ENCODE data around the gene TOMM20L.

DNA sequence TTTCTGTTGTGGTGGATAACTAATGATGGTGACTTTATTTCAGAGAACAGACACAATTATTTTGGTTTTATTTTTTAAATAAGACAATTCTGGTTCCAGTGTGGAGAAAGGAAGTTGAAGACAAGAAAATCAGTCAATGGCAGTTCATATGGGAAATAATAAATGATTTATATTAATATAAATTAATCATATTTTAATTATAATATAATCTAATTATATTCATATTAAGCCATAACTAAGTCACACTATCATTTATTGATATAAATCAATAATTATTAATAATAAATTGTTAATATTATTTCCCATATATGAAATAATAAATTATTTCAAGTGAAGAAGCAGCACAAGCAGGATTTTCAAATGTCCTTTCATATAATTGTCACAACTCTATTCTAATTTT, 2.8 kb downstream of the TOMM20L start:
- TF ChIP-seq, protein P1, sequence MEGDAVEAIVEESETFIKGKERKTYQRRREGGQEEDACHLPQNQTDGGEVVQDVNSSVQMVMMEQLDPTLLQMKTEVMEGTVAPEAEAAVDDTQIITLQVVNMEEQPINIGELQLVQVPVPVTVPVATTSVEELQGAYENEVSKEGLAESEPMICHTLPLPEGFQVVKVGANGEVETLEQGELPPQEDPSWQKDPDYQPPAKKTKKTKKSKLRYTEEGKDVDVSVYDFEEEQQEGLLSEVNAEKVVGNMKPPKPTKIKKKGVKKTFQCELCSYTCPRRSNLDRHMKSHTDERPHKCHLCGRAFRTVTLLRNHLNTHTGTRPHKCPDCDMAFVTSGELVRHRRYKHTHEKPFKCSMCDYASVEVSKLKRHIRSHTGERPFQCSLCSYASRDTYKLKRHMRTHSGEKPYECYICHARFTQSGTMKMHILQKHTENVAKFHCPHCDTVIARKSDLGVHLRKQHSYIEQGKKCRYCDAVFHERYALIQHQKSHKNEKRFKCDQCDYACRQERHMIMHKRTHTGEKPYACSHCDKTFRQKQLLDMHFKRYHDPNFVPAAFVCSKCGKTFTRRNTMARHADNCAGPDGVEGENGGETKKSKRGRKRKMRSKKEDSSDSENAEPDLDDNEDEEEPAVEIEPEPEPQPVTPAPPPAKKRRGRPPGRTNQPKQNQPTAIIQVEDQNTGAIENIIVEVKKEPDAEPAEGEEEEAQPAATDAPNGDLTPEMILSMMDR (conservative IDR thresholded peaks at IDR 0.05), result no peak
- TF ChIP-seq EZH2 (IDR thresholded peaks at IDR 0.05; ENCODE audit: low read depth), result no peak
